ENCODE data around the gene TMC1.

Gene TMC1

GRCh38 chr9:72685911-72686310, 164.5 kb downstream of the TMC1 start:
- H4K20me1 ChIP-seq (ENCODE audit: insufficient read depth, low read length): no peaks in the 10 kb centered on the region

GRCh38 chr9:72687331-72687730, 165.9 kb downstream of the TMC1 start:
- H3K4me3 ChIP-seq (ENCODE audit: low read depth in 1 of 2, low read length in 2 of 2): no peak overlapping the region
- H3K27me3 ChIP-seq (ENCODE audit: insufficient read depth, low read length, poor library complexity): peaks cover 4% of the 10 kb centered on the region
- H3K27ac ChIP-seq (ENCODE audit: low read length): no peak overlapping the region
- H3K9me3 ChIP-seq (ENCODE audit: insufficient read depth, low read length, severe bottlenecking): no peaks in the 10 kb centered on the region
- no peak for TF ChIP-seq CTCF (IDR thresholded peaks at IDR 0.05; ENCODE audit: borderline replicate concordance, extremely low read depth, low read length, poor library complexity, severe bottlenecking)
- TF ChIP-seq EZH2 (IDR thresholded peaks at IDR 0.05; ENCODE audit: borderline replicate concordance, low read depth, low read length, severe bottlenecking): no peak
- H3K79me2 ChIP-seq (ENCODE audit: insufficient read depth, low read length): no peaks in the 10 kb centered on the region
- H2AFZ ChIP-seq (ENCODE audit: low read depth, low read length): no peak overlapping the region
- no peak overlapping the region for H3K4me2 ChIP-seq (ENCODE audit: insufficient read depth, low read length)
- ATAC-seq (ENCODE audit: insufficient read depth, low read depth): no peak
- no peak overlapping the region for H3K9ac ChIP-seq (ENCODE audit: low read depth, low read length)
- H3K36me3 ChIP-seq (ENCODE audit: insufficient read depth, low read length): no peaks in the 10 kb centered on the region
- no peak for DNase-seq
- H4K20me1 ChIP-seq (ENCODE audit: insufficient read depth, low read length): no peaks in the 10 kb centered on the region
- no peaks in the 10 kb centered on the region for H3K4me1 ChIP-seq (ENCODE audit: insufficient read depth, low read length)

More at GRCh38 chr9:72685911-72686310, 164.5 kb downstream of the TMC1 start:
- DNase-seq (no peak), ATAC-seq (ENCODE audit: insufficient read depth, low read depth) (no peak)
- Histone ChIP-seq H3K4me2 (ENCODE audit: insufficient read depth, low read length) (no peak overlapping the region), H2AFZ (ENCODE audit: low read depth, low read length) (no peak overlapping the region), H3K9ac (ENCODE audit: low read depth, low read length) (no peak overlapping the region), H3K27me3 (ENCODE audit: insufficient read depth, low read length, poor library complexity) (peaks cover 4% of the 10 kb centered on the region), H3K27ac (ENCODE audit: low read length) (no peak overlapping the region), H3K4me1 (ENCODE audit: insufficient read depth, low read length) (no peaks in the 10 kb centered on the region), H3K79me2 (ENCODE audit: insufficient read depth, low read length) (no peaks in the 10 kb centered on the region), H3K36me3 (ENCODE audit: insufficient read depth, low read length) (no peaks in the 10 kb centered on the region), H3K9me3 (ENCODE audit: insufficient read depth, low read length, severe bottlenecking) (no peaks in the 10 kb centered on the region), H3K4me3 (ENCODE audit: low read depth in 1 of 2, low read length in 2 of 2) (no peak overlapping the region)
- TF ChIP-seq CTCF (IDR thresholded peaks at IDR 0.05; ENCODE audit: borderline replicate concordance, extremely low read depth, low read length, poor library complexity, severe bottlenecking) (no peak), EZH2 (IDR thresholded peaks at IDR 0.05; ENCODE audit: borderline replicate concordance, low read depth, low read length, severe bottlenecking) (no peak)

GRCh38 chr9:72691671-72692070, 170.3 kb downstream of the TMC1 start:
- Histone ChIP-seq H3K4me3 (ENCODE audit: low read depth in 1 of 2, low read length in 2 of 2) (no peak overlapping the region), H3K4me2 (ENCODE audit: insufficient read depth, low read length) (no peak overlapping the region), H2AFZ (ENCODE audit: low read depth, low read length) (no peak overlapping the region), H3K36me3 (ENCODE audit: insufficient read depth, low read length) (no peaks in the 10 kb centered on the region), H3K27ac (ENCODE audit: low read length) (no peak overlapping the region), H4K20me1 (ENCODE audit: insufficient read depth, low read length) (no peaks in the 10 kb centered on the region), H3K79me2 (ENCODE audit: insufficient read depth, low read length) (no peaks in the 10 kb centered on the region), H3K9me3 (ENCODE audit: insufficient read depth, low read length, severe bottlenecking) (no peaks in the 10 kb centered on the region), H3K9ac (ENCODE audit: low read depth, low read length) (no peak overlapping the region), H3K27me3 (ENCODE audit: insufficient read depth, low read length, poor library complexity) (no peaks in the 10 kb centered on the region), H3K4me1 (ENCODE audit: insufficient read depth, low read length) (no peaks in the 10 kb centered on the region)
- no peak for DNase-seq
- ATAC-seq (ENCODE audit: insufficient read depth, low read depth): no peak
- no peak for TF ChIP-seq EZH2 (IDR thresholded peaks at IDR 0.05; ENCODE audit: borderline replicate concordance, low read depth, low read length, severe bottlenecking)
- no peak for TF ChIP-seq CTCF (IDR thresholded peaks at IDR 0.05; ENCODE audit: borderline replicate concordance, extremely low read depth, low read length, poor library complexity, severe bottlenecking)

GRCh38 chr9:72695365-72695764, 174.0 kb downstream of the TMC1 start:
- Histone ChIP-seq H3K27ac (ENCODE audit: low read length) (no peak overlapping the region), H3K4me2 (ENCODE audit: insufficient read depth, low read length) (no peak overlapping the region), H3K9ac (ENCODE audit: low read depth, low read length) (no peak overlapping the region), H2AFZ (ENCODE audit: low read depth, low read length) (no peak overlapping the region), H3K9me3 (ENCODE audit: insufficient read depth, low read length, severe bottlenecking) (no peaks in the 10 kb centered on the region), H3K4me1 (ENCODE audit: insufficient read depth, low read length) (no peaks in the 10 kb centered on the region), H3K4me3 (ENCODE audit: low read depth in 1 of 2, low read length in 2 of 2) (no peak overlapping the region), H3K27me3 (ENCODE audit: insufficient read depth, low read length, poor library complexity) (no peaks in the 10 kb centered on the region), H4K20me1 (ENCODE audit: insufficient read depth, low read length) (no peaks in the 10 kb centered on the region), H3K36me3 (ENCODE audit: insufficient read depth, low read length) (no peaks in the 10 kb centered on the region), H3K79me2 (ENCODE audit: insufficient read depth, low read length) (no peaks in the 10 kb centered on the region)
- ATAC-seq (ENCODE audit: insufficient read depth, low read depth) (no peak), DNase-seq (no peak)
- TF ChIP-seq CTCF (IDR thresholded peaks at IDR 0.05; ENCODE audit: borderline replicate concordance, extremely low read depth, low read length, poor library complexity, severe bottlenecking): no peak
- TF ChIP-seq EZH2 (IDR thresholded peaks at IDR 0.05; ENCODE audit: borderline replicate concordance, low read depth, low read length, severe bottlenecking): no peak
